K562 (cell line): ENCODE results near the gene AP3B1. TPM values are rescaled to one million over a fixed set of nuclear protein-coding genes. Genes with fewer than 3 reads are reported as not detected.

Experiments
- CBX8 ChIP-seq: fragments of 200-600 bp; sonication (generic); IDR thresholded peaks from 2 replicates; pipeline ENCODE4 v1.6.1; 2012; ENCODE audit warnings: borderline replicate concordance, mixed run types, low read depth, mild to moderate bottlenecking, moderate library complexity, mixed read lengths, low read length, control low read depth, inconsistent platforms; ENCODE audit not compliant: poor library complexity, severe bottlenecking; ENCODE audit errors: extremely low read depth
- CHD1 ChIP-seq: fragments of 200-600 bp; sonication (generic); IDR thresholded peaks from one replicate; pipeline ENCODE4 v1.6.1; 2012; ENCODE audit warnings: mild to moderate bottlenecking, moderate library complexity, low read length, inconsistent platforms
- EHMT2 ChIP-seq: fragments of 450-650 bp; IDR thresholded peaks from 2 replicates; pipeline ENCODE4 v1.6.1; 2018; ENCODE audit warnings: antibody characterized with exemption
- FOXM1 ChIP-seq, 2 experiments: fragments of 450-650 bp in 1 of 2; sonication (generic) in 1 of 2; formaldehyde crosslinking in 1 of 2; IDR thresholded peaks; 2 replicates each; pipeline versions ENCODE4 v1.6.1 to v1.9.0; 2017 to 2022; ENCODE audit warnings: low read depth in 2 of 2, mild to moderate bottlenecking in 2 of 2, missing genetic modification reagents in 1 of 2, moderate library complexity in 1 of 2
- HLTF ChIP-seq: fragments of 450-650 bp; IDR thresholded peaks from 2 replicates; pipeline ENCODE4 v1.6.1; 2016
- HMG20B ChIP-seq: fragments of 250-450 bp; sonication (Bioruptor Pico); IDR thresholded peaks from 2 replicates; pipeline ENCODE4 v1.5.0; 2021; ENCODE audit warnings: mild to moderate bottlenecking
- HNRNPH1 ChIP-seq: fragments of 200-400 bp; formaldehyde crosslinking; optimal IDR thresholded peaks from 2 replicates; pipeline ENCODE3; 2017; ENCODE audit warnings: low read depth, mild to moderate bottlenecking, low read length, moderate library complexity
- IRF1 ChIP-seq: sonication (generic); formaldehyde crosslinking; IDR thresholded peaks from 2 replicates; pipeline ENCODE4 v1.8.0; 2022; ENCODE audit warnings: missing genetic modification reagents, mild to moderate bottlenecking, borderline replicate concordance
- JUNB ChIP-seq: fragments of 450-650 bp; formaldehyde crosslinking; conservative IDR thresholded peaks from 2 replicates; pipeline ENCODE4 v1.4.0; 2020; ENCODE audit warnings: mild to moderate bottlenecking
- MTA2 ChIP-seq: fragments of 450-650 bp; IDR thresholded peaks from 2 replicates; pipeline ENCODE4 v1.6.1; 2016; ENCODE audit warnings: low read depth
- PCBP1 ChIP-seq: fragments of 200-400 bp; formaldehyde crosslinking; IDR thresholded peaks from 2 replicates; pipeline ENCODE4 v1.6.1; 2018; ENCODE audit warnings: mild to moderate bottlenecking, low read depth, low read length; ENCODE audit not compliant: poor library complexity, severe bottlenecking
- PCBP2 ChIP-seq: fragments of 200-400 bp; formaldehyde crosslinking; IDR thresholded peaks from 2 replicates; pipeline ENCODE4 v1.6.1; 2018; ENCODE audit warnings: low read length, low read depth, mild to moderate bottlenecking, moderate library complexity; ENCODE audit not compliant: poor library complexity, severe bottlenecking
- PRDM10 ChIP-seq: fragments of 450-650 bp; IDR thresholded peaks from 2 replicates; pipeline ENCODE4 v1.6.1; 2018; ENCODE audit not compliant: partially characterized antibody
- SFPQ ChIP-seq: fragments of 200-400 bp; formaldehyde crosslinking; IDR thresholded peaks from 2 replicates; pipeline ENCODE4 v1.6.1; 2017; ENCODE audit warnings: mild to moderate bottlenecking, low read depth, low read length, moderate library complexity
- TCFL5 ChIP-seq: fragments of 250-450 bp; sonication (Bioruptor Pico); conservative IDR thresholded peaks from 2 replicates; pipeline ENCODE4 v1.6.1; 2021; ENCODE audit warnings: mild to moderate bottlenecking, moderate library complexity, matching md5 sums
- ZFPM2 ChIP-seq: fragments of 250-450 bp; sonication (Bioruptor Pico); IDR thresholded peaks from 2 replicates; pipeline ENCODE4 v1.5.1; 2022; ENCODE audit warnings: mild to moderate bottlenecking
- ZNF143 ChIP-seq: sonication (generic); formaldehyde crosslinking; IDR thresholded peaks from 2 replicates; pipeline ENCODE4 v1.9.0; 2022; ENCODE audit warnings: mild to moderate bottlenecking, missing genetic modification reagents
- ZNF217 ChIP-seq: sonication (generic); formaldehyde crosslinking; IDR thresholded peaks from 2 replicates; pipeline ENCODE4 v1.8.0; 2022; ENCODE audit warnings: mild to moderate bottlenecking, missing genetic modification reagents
- ZNF280A ChIP-seq: fragments of 450-650 bp; IDR thresholded peaks from 2 replicates; pipeline ENCODE4 v1.6.1; 2018; ENCODE audit warnings: mild to moderate bottlenecking, low read depth; ENCODE audit not compliant: partially characterized antibody
- ZNF41 ChIP-seq: fragments of 250-450 bp; sonication (Bioruptor Pico); conservative IDR thresholded peaks from 2 replicates; pipeline ENCODE4 v1.4.0; 2020; ENCODE audit warnings: mild to moderate bottlenecking
- polyA plus RNA-seq, 8 experiments: library from polyadenylated mRNA; depleted of rRNA in 4 of 8; stranded (reverse) in 5 of 8; unstranded in 3 of 8; fragments of >200 nt; fragmentation: Nextera tagmentation in 2 of 8; fragmentation: Illumina TruSeq in 1 of 8; extraction: Ambion mirVana in 2 of 8; extraction: Trizol in 1 of 8; gene quantifications; 2 replicates each; pipeline versions ENCODE4 v1.2.1 to v1.2.3, GENCODE V29; 2011 to 2014; ENCODE audit warnings: inconsistent platforms in 1 of 8, missing spikeins in 1 of 8
- total RNA-seq, 7 experiments: library from RNA; depleted of rRNA in 6 of 7; stranded (reverse); fragments of >200 nt in 6 of 7; fragmentation: Illumina TruSeq in 2 of 7; extraction: Trizol in 2 of 7; gene quantifications; 2 replicates each; pipeline versions ENCODE4 v1.2.1 to v1.2.3, GENCODE V29; 2011 to 2021; ENCODE audit warnings: low replicate concordance in 1 of 7

The AP3B1 gene
- total and polyA plus RNA-seq, 9 of the 15 experiments (the other 6 are each of a cell fraction or from before 2014, with no cell fraction given) = 21.1 to 61.8 (median 42.2) TPM

DNA sequence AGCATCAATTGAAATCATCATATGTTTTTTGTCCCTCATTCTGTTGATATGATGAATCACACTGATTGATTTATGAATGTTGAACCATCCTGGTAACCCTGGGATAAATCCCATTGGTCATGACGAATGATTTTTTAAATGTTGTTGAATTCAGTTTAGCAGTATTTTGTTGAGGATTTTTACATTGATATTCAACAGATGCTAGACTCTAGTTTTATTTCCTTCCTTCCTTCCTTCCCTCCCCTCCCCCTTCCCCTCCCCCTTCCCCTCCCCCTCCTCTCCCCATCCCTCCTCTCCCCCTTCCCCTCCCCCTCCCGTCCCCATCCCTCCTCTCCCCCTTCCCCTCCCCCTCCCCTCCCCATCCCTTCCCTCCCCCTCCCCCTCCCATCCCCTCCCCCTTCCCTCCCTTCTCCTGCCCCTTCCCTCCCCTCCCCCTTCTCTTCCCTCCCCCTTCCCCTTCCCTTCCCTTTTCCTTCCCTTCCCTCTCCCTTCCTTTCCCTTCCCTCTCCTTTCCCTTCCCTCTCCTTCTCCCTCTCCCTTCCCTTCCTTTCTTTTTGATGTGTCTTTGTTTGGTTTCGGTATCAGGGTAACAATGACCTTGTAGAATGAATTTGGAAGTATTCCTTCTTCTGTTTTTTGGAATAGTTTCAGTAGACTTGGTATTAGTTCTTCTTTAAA is 142.8 kb downstream of the AP3B1 start (continued):
- no peak for TF ChIP-seq HNRNPH1
- TF ChIP-seq ZFPM2 (CRISPR knock-in tag) = no peak
- no peak for TF ChIP-seq TCFL5 (CRISPR knock-in tag)
- no peak for TF ChIP-seq EHMT2
- TF ChIP-seq JUNB = no peak
- no peak for TF ChIP-seq FOXM1 (IDR thresholded peaks at IDR 0.05; ENCODE audit: low read depth)
- no peak for TF ChIP-seq FOXM1 (CRISPR knock-in tag; IDR thresholded peaks at IDR 0.05; ENCODE audit: low read depth)
- TF ChIP-seq PCBP1 = peak; percentile 63
- TF ChIP-seq HMG20B (CRISPR knock-in tag) = no peak
- no peak for TF ChIP-seq CBX8
- TF ChIP-seq MTA2 = no peak
- TF ChIP-seq ZNF41 (CRISPR knock-in tag) = no peak
- no peak for TF ChIP-seq CHD1
- TF ChIP-seq PCBP2 = peak; percentile 96
- no peak for TF ChIP-seq HLTF
- no peak for TF ChIP-seq ZNF280A
- no peak for TF ChIP-seq PRDM10
- no peak for TF ChIP-seq SFPQ
- TF ChIP-seq IRF1 (CRISPR knock-in tag) = no peak
- TF ChIP-seq ZNF143 (CRISPR knock-in tag) = no peak
- TF ChIP-seq ZNF217 (CRISPR knock-in tag) = no peak
